Gastroesophageal sphincter (tissue), 4 donors: ENCODE measurements around the gene PRKG1. TPM values are rescaled to one million over a fixed set of nuclear protein-coding genes. Genes with fewer than 3 reads are reported as not detected.
"Not testable (repeated sequence)": the region's sequence is repeated elsewhere in the genome, so short reads cannot be mapped to it uniquely, and the experiment has no call there.

Source experiments
- ATAC-seq: fragments of 150-250 bp; one replicate; pipeline ENCODE4 v1.9.1; 2016; ENCODE audit warnings: mild to moderate bottlenecking, moderate library complexity
- H3K27ac ChIP-seq, 4 donors: fragments of 200-600 bp; sonication (generic) in 3 of 4; 1 replicate in 3 of 4; 2 replicates in 1 of 4; pipeline ENCODE4 v1.5.1; 2016 to 2019
- H3K27me3 ChIP-seq: fragments of 200-600 bp; sonication (generic); one replicate; pipeline ENCODE4 v1.5.1; 2019
- H3K36me3 ChIP-seq, 2 donors: fragments of 200-600 bp; sonication (generic); one replicate each; pipeline ENCODE4 v1.5.1; 2019; ENCODE audit warnings: control low read depth in 1 of 2
- H3K4me1 ChIP-seq, 3 donors: fragments of 200-600 bp; sonication (generic); 1 replicate in 2 of 3; 2 replicates in 1 of 3; pipeline ENCODE4 v1.5.1; 2016 to 2019; ENCODE audit warnings: control low read depth in 2 of 3
- H3K4me3 ChIP-seq, 2 donors: fragments of 200-600 bp; sonication (generic); one replicate each; pipeline ENCODE4 v1.5.1; 2019; ENCODE audit warnings: mild to moderate bottlenecking in 1 of 2, moderate library complexity in 1 of 2
- H3K9me3 ChIP-seq, 3 donors: fragments of 200-600 bp; sonication (generic); one replicate each; pipeline ENCODE4 v1.5.1; 2017 to 2019; ENCODE audit warnings: control low read depth in 2 of 3
- CTCF ChIP-seq, 4 experiments: fragments of 200-600 bp in 2 of 4; fragments of 450-650 bp in 2 of 4; sonication (generic) in 1 of 4; IDR thresholded peaks; one replicate each; pipeline ENCODE4 v1.5.1; 2017 to 2019; ENCODE audit warnings: antibody characterized with exemption in 4 of 4, mild to moderate bottlenecking in 2 of 4, moderate library complexity in 2 of 4
- EP300 ChIP-seq: sonication (generic); formaldehyde crosslinking; IDR thresholded peaks from one replicate; pipeline ENCODE4 v1.6.1; 2017; ENCODE audit warnings: antibody characterized with exemption, mild to moderate bottlenecking
- POLR2A ChIP-seq, 2 donors: fragments of 450-650 bp; IDR thresholded peaks; one replicate each; pipeline ENCODE4 v1.6.1; 2017; ENCODE audit warnings: antibody characterized with exemption in 2 of 2, mild to moderate bottlenecking in 2 of 2, moderate library complexity in 1 of 2
- POLR2AphosphoS5 ChIP-seq: sonication (generic); formaldehyde crosslinking; IDR thresholded peaks from one replicate; pipeline ENCODE4 v1.6.1; 2017; ENCODE audit warnings: antibody characterized with exemption
- WGBS, 2 donors: methylation state at CpG; one replicate each; pipeline ENCODE4 v1.1.5; 2018; ENCODE audit warnings: low coverage in 1 of 2; 5-methylcytosine and 5-hydroxymethylcytosine counted together
- total RNA-seq, 4 donors: library from RNA; depleted of rRNA; stranded (reverse); fragments of >200 nt; gene quantifications; one replicate each; pipeline ENCODE4 v1.1.0, GENCODE V29; 2016

Gene PRKG1
- total RNA-seq, 4 donors from 2014 or later: 27.5 to 73.2 (median 39.2) TPM

GRCh38 chr10:51147644-51148399 is 73.5 kb downstream of the PRKG1 start:
- no peak overlapping the region for H3K4me3 ChIP-seq
- H3K36me3 ChIP-seq: no peaks in the 10 kb centered on the region
- ATAC-seq: no peak
- H3K27me3 ChIP-seq: no peaks in the 10 kb centered on the region
- no peak overlapping the region for H3K27ac ChIP-seq
- H3K4me1 ChIP-seq: peaks cover 0 to 22% (median 3%) of the 10 kb centered on the region in 3 donors
- no peaks in the 10 kb centered on the region for H3K9me3 ChIP-seq
- no peak for TF ChIP-seq EP300
- no peak for TF ChIP-seq CTCF (IDR thresholded peaks at IDR 0.05)
- TF ChIP-seq POLR2AphosphoS5: no peak
- TF ChIP-seq POLR2A (IDR thresholded peaks at IDR 0.05): no peak
- 69 to 75% methylated on average over 2 of the region's 2 CpGs for WGBS, 2 donors

- Histone ChIP-seq H3K4me1 (no peaks in the 10 kb centered on the region), H3K9me3 (no peaks in the 10 kb centered on the region), H3K36me3 (no peaks in the 10 kb centered on the region), H3K27ac (no peak overlapping the region), H3K27me3 (no peaks in the 10 kb centered on the region), H3K4me3 (no peak overlapping the region)
- 61 to 74% methylated on average over 4 of the region's 4 CpGs for WGBS, 2 donors
- no peak for ATAC-seq
- no peak for TF ChIP-seq CTCF (IDR thresholded peaks at IDR 0.05)
- no peak for TF ChIP-seq POLR2AphosphoS5
- no peak for TF ChIP-seq EP300
Observed at GRCh38 chr10:51156926-51157325, 82.6 kb downstream of the PRKG1 start.

- Histone ChIP-seq H3K4me1 (no peaks in the 10 kb centered on the region), H3K9me3 (no peaks in the 10 kb centered on the region), H3K4me3 (no peak overlapping the region), H3K27me3 (no peaks in the 10 kb centered on the region), H3K27ac (no peak overlapping the region), H3K36me3 (no peaks in the 10 kb centered on the region)
- TF ChIP-seq CTCF (IDR thresholded peaks at IDR 0.05) (no peak), POLR2A (IDR thresholded peaks at IDR 0.05) (no peak), POLR2AphosphoS5 (no peak), EP300 (no peak)
- no peak for ATAC-seq
- 92 to 93% methylated on average over 2 to 3 of the region's 3 CpGs for WGBS, 2 donors
Observed at GRCh38 chr10:51158832-51159231, 84.5 kb downstream of the PRKG1 start.

- Histone ChIP-seq H3K9me3 (no peaks in the 10 kb centered on the region), H3K27ac (no peak overlapping the region), H3K27me3 (no peaks in the 10 kb centered on the region), H3K4me3 (no peak overlapping the region), H3K36me3 (no peaks in the 10 kb centered on the region), H3K4me1 (no peaks in the 10 kb centered on the region)
- ATAC-seq: no peak
- TF ChIP-seq POLR2A (IDR thresholded peaks at IDR 0.05) (no peak), EP300 (no peak), CTCF (IDR thresholded peaks at IDR 0.05) (no peak), POLR2AphosphoS5 (no peak)
- 100% methylated on average over 1 of the region's 1 CpG; no CpG with 5 or more reads in 1 of the 2 donors for WGBS, 2 donors
Observed at GRCh38 chr10:51159841-51160240, 85.6 kb downstream of the PRKG1 start.

GRCh38 chr10:51162002-51162401 is 87.7 kb downstream of the PRKG1 start:
- no peak for ATAC-seq
- TF ChIP-seq CTCF (IDR thresholded peaks at IDR 0.05): no peak
- no peak for TF ChIP-seq POLR2A (IDR thresholded peaks at IDR 0.05)
- TF ChIP-seq EP300: no peak
- TF ChIP-seq POLR2AphosphoS5: no peak
- no peaks in the 10 kb centered on the region for H3K9me3 ChIP-seq
- H3K27ac ChIP-seq: no peak overlapping the region
- H3K36me3 ChIP-seq: no peaks in the 10 kb centered on the region
- 33 to 38% methylated on average over 1 of the region's 1 CpG for WGBS, 2 donors
- no peaks in the 10 kb centered on the region for H3K4me1 ChIP-seq
- no peaks in the 10 kb centered on the region for H3K27me3 ChIP-seq
- no peak overlapping the region for H3K4me3 ChIP-seq

- H3K4me1 ChIP-seq, H3K36me3 ChIP-seq, ATAC-seq, H3K9me3 ChIP-seq, H3K4me3 ChIP-seq, H3K27me3 ChIP-seq, H3K27ac ChIP-seq: not testable (repeated sequence)
- WGBS, 2 donors: 93% methylated on average over 6 of the region's 30 CpGs; no CpG with 5 or more reads in 1 of the 2 donors
Observed at GRCh38 chr10:51163380-51164049, 89.2 kb downstream of the PRKG1 start.
